GM23338 (cell line): ENCODE measurements around the gene PRDM11. TPM values are rescaled to one million over a fixed set of nuclear protein-coding genes. Genes with fewer than 3 reads are reported as not detected.

Experiments
- ATAC-seq: fragments of 200-7000 bp; cut with Tn5 transposase; 3 replicates; pipeline ENCODE4 v1.9.1; 2020
- DNase-seq: peaks from one replicate; pipeline ENCODE4 v3.0.0-alpha.2; 2015; ENCODE audit warnings: low spot score
- H2AFZ ChIP-seq: fragments of 200-600 bp; sonication (generic); 2 replicates; pipeline ENCODE4 v1.8.0; 2016; ENCODE audit warnings: antibody characterized with exemption, mild to moderate bottlenecking, moderate library complexity
- H3F3A ChIP-seq: fragments of 200-600 bp; sonication (generic); replicated peaks from 2 replicates; pipeline ENCODE4 v1.8.0; 2017; ENCODE audit warnings: antibody characterized with exemption, mixed run types, low read depth
- H3K27ac ChIP-seq: fragments of 200-600 bp; sonication (generic); 2 replicates; pipeline ENCODE4 v1.6.1; 2016; ENCODE audit warnings: low read depth
- H3K27me3 ChIP-seq: fragments of 200-600 bp; sonication (generic); 2 replicates; pipeline ENCODE4 v1.8.0; 2016; ENCODE audit warnings: mild to moderate bottlenecking, mixed run types, moderate library complexity; ENCODE audit not compliant: insufficient read depth
- H3K36me3 ChIP-seq: fragments of 200-600 bp; sonication (generic); 2 replicates; pipeline ENCODE4 v1.8.0; 2016; ENCODE audit warnings: mild to moderate bottlenecking; ENCODE audit not compliant: insufficient read depth
- H3K4me1 ChIP-seq: fragments of 200-600 bp; sonication (generic); 2 replicates; pipeline ENCODE4 v1.8.0; 2016; ENCODE audit warnings: mild to moderate bottlenecking, moderate library complexity; ENCODE audit not compliant: insufficient read depth
- H3K4me2 ChIP-seq: fragments of 200-600 bp; sonication (generic); 2 replicates; pipeline ENCODE4 v1.7.1; 2017; ENCODE audit warnings: mixed run types
- H3K4me3 ChIP-seq: fragments of 200-600 bp; sonication (generic); 2 replicates; pipeline ENCODE4 v1.6.1; 2016; ENCODE audit warnings: mixed run types
- H3K79me2 ChIP-seq: fragments of 200-600 bp; sonication (generic); replicated peaks from 2 replicates; pipeline ENCODE4 v1.8.0; 2017; ENCODE audit warnings: mild to moderate bottlenecking; ENCODE audit not compliant: insufficient read depth
- H3K9me2 ChIP-seq: fragments of 200-600 bp; sonication (generic); 2 replicates; pipeline ENCODE4 v1.8.0; 2017; ENCODE audit not compliant: insufficient read depth
- H4K20me1 ChIP-seq: fragments of 200-600 bp; sonication (generic); replicated peaks from 2 replicates; pipeline ENCODE4 v1.8.0; 2017; ENCODE audit warnings: mild to moderate bottlenecking; ENCODE audit not compliant: insufficient read depth
- H3K27ac Mint-ChIP-seq: 2 replicates; pipeline ENCODE4 v1.8.0; 2020; ENCODE audit warnings: inconsistent platforms, mild to moderate bottlenecking, moderate library complexity, mixed read lengths
- H3K27me3 Mint-ChIP-seq: 3 replicates; pipeline ENCODE4 v1.8.0; 2022; ENCODE audit warnings: low read depth, mild to moderate bottlenecking, moderate library complexity, mixed read lengths, inconsistent platforms; ENCODE audit not compliant: insufficient read depth, poor library complexity
- H3K36me3 Mint-ChIP-seq: 3 replicates; pipeline ENCODE4 v1.8.0; 2021; ENCODE audit warnings: low read depth, mild to moderate bottlenecking, inconsistent platforms, moderate library complexity, mixed read lengths
- H3K4me1 Mint-ChIP-seq: 3 replicates; pipeline ENCODE4 v1.8.0; 2020; ENCODE audit warnings: mild to moderate bottlenecking, inconsistent platforms, mixed read lengths
- H3K4me3 Mint-ChIP-seq: 3 replicates; pipeline ENCODE4 v1.8.0; 2021; ENCODE audit warnings: moderate library complexity, mild to moderate bottlenecking, inconsistent platforms, mixed read lengths
- H3K9me3 Mint-ChIP-seq: 3 replicates; pipeline ENCODE4 v1.8.0; 2020; ENCODE audit warnings: moderate library complexity, mild to moderate bottlenecking, inconsistent platforms, mixed read lengths
- CREB1 ChIP-seq: fragments of 250-450 bp; sonication (Bioruptor Pico); IDR thresholded peaks from 2 replicates; pipeline ENCODE4 v1.5.0; 2020; ENCODE audit warnings: low read depth, mild to moderate bottlenecking, moderate library complexity
- CTCF ChIP-seq, 2 experiments: fragments of 200-600 bp in 1 of 2; sonication (generic) in 1 of 2; conservative IDR thresholded peaks; 2 replicates each; pipeline versions ENCODE4 v1.5.1 to v1.6.1; 2016 to 2017; ENCODE audit warnings: antibody characterized with exemption in 2 of 2, low read depth in 2 of 2, mild to moderate bottlenecking in 2 of 2, moderate library complexity in 1 of 2
- EZH2 ChIP-seq: fragments of 200-600 bp; sonication (generic); IDR thresholded peaks from one replicate; pipeline ENCODE4 v1.8.0; 2017; ENCODE audit warnings: antibody characterized with exemption, mild to moderate bottlenecking, low read depth; ENCODE audit not compliant: unreplicated experiment
- EZH2phosphoT487 ChIP-seq: fragments of 200-600 bp; sonication (generic); IDR thresholded peaks from one replicate; pipeline ENCODE4 v1.8.1; 2018; ENCODE audit warnings: antibody characterized with exemption; ENCODE audit not compliant: unreplicated experiment
- NANOG ChIP-seq: IDR thresholded peaks from 2 replicates; pipeline ENCODE4 v1.6.1; 2016; ENCODE audit warnings: antibody characterized with exemption, borderline replicate concordance
- POLR2AphosphoS5 ChIP-seq: IDR thresholded peaks from 2 replicates; pipeline ENCODE4 v1.6.1; 2016; ENCODE audit warnings: antibody characterized with exemption, low read depth
- STAT1 ChIP-seq: IDR thresholded peaks from one replicate; pipeline ENCODE4 v1.6.1; 2016; ENCODE audit warnings: antibody characterized with exemption; ENCODE audit not compliant: unreplicated experiment
- ZNF114 ChIP-seq: fragments of 250-450 bp; sonication (Bioruptor Pico); IDR thresholded peaks from 2 replicates; pipeline ENCODE4 v1.5.0; 2020; ENCODE audit warnings: mild to moderate bottlenecking, moderate library complexity
- ZNF331 ChIP-seq: fragments of 250-450 bp; sonication (Bioruptor Pico); IDR thresholded peaks from 2 replicates; pipeline ENCODE4 v1.5.0; 2020; ENCODE audit warnings: low read depth, mild to moderate bottlenecking, moderate library complexity
- ZNF462 ChIP-seq: fragments of 250-450 bp; sonication (Bioruptor Pico); IDR thresholded peaks from 2 replicates; pipeline ENCODE4 v1.5.0; 2020; ENCODE audit warnings: mild to moderate bottlenecking, moderate library complexity
- polyA plus RNA-seq: library from polyadenylated mRNA; unstranded; fragments of >200 nt; fragmentation: Nextera tagmentation; extraction: Ambion mirVana; gene quantifications from 2 replicates; pipeline ENCODE4 v1.2.1, GENCODE V29; 2016
- total RNA-seq: library from RNA; depleted of rRNA; stranded (reverse); fragments of >200 nt; shearing (Covaris generic); gene quantifications from 2 replicates; pipeline ENCODE4 v1.2.3, GENCODE V29; 2014

The PRDM11 gene
- total and polyA plus RNA-seq, 2 experiments from 2014 or later = 0.97 to 10.4 TPM

GRCh38 chr11:45163956-45164575 lies 17.6 kb downstream of the PRDM11 start:
- Histone ChIP-seq H3K4me3 (no peak overlapping the region), H2AFZ (no peak overlapping the region), H3K27ac (no peak overlapping the region), H3K27me3 (no peaks in the 10 kb centered on the region), H4K20me1 (no peaks in the 10 kb centered on the region; the same call in 1 of the 2 replicates), H3K9me2 (no peaks in the 10 kb centered on the region), H3K36me3 (no peaks in the 10 kb centered on the region), H3K4me2 (no peak overlapping the region), H3K4me1 (no peaks in the 10 kb centered on the region), H3K79me2 (peaks cover 10% of the 10 kb centered on the region; the same call in 1 of the 2 replicates), H3F3A (no peaks in the 10 kb centered on the region)
- DNase-seq (no peak), ATAC-seq (no peak)
- TF ChIP-seq NANOG (no peak), ZNF462 (CRISPR knock-in tag) (no peak), ZNF114 (no peak), CTCF (conservative IDR thresholded peaks at IDR 0.05; ENCODE audit: low read depth in 2 of 2) (no peak), EZH2 (no peak), CREB1 (no peak), ZNF331 (no peak), POLR2AphosphoS5 (no peak), EZH2phosphoT487 (no peak), STAT1 (no peak)
- peaks cover 10% of the 10 kb centered on the region for H3K4me1 Mint-ChIP-seq
- peaks cover 10% of the 10 kb centered on the region for H3K27me3 Mint-ChIP-seq
- H3K36me3 Mint-ChIP-seq = no peaks in the 10 kb centered on the region
- H3K4me3 Mint-ChIP-seq = no peak overlapping the region
- no peak overlapping the region for H3K27ac Mint-ChIP-seq
- H3K9me3 Mint-ChIP-seq = no peaks in the 10 kb centered on the region
